MM.1S (cell line): ENCODE data around the gene CPLX1.
"Not testable (repeated sequence)": the region's sequence is repeated elsewhere in the genome, so short reads cannot be mapped to it uniquely, and the experiment has no call there.

Experiments used
- CTCF ChIP-seq: fragments of 300-600 bp; sonication (generic); IDR thresholded peaks from 2 replicates; pipeline ENCODE4 v1.5.1; 2016; ENCODE audit warnings: antibody characterized with exemption, low read length, mixed read lengths
- EZH2 ChIP-seq: fragments of 300-600 bp; sonication (generic); optimal IDR thresholded peaks from 2 replicates; pipeline ENCODE3; 2017; ENCODE audit warnings: low read depth, mild to moderate bottlenecking, antibody characterized with exemption, low read length, mixed read lengths

GRCh38 chr4:753186-753585 lies 72.7 kb downstream of the CPLX1 start:
- not testable (repeated sequence) for TF ChIP-seq EZH2, CTCF
